ENCODE results near the gene MYMX. TPM values are rescaled to one million over a fixed set of nuclear protein-coding genes. Genes with fewer than 3 reads are reported as not detected.

Gene MYMX
- total RNA-seq, 1 experiment from 2014 or later, result not detected

GRCh38 chr6:44202972-44203750 is 13.6 kb upstream of the MYMX start:
- ChIA-PET CTCF (interaction anchor here (1.0 to 1.2 kb wide), 3 partner anchors 16 to 31 kb away, joined by 3 read pairs; no protein-coding TSS in a partner anchor), POLR2A (interaction anchor here (0.6 to 1.0 kb wide), 2 partner anchors 44 to 61 kb away, joined by 5 read pairs; partner anchors contain the start of gene HSP90AB1)
- H3K9me3 ChIP-seq, result no peaks in the 10 kb centered on the region
- no peak for TF ChIP-seq CTCF (IDR thresholded peaks at IDR 0.05; ENCODE audit: insufficient read depth in 1 of 2, low read depth in 1 of 2, low read length in 1 of 2, severe bottlenecking in 1 of 2, unreplicated experiment in 1 of 2)
- H3K27ac Mint-ChIP-seq (ENCODE audit: unreplicated experiment), result peak overlapping the region; percentile 81
- H3K4me3 Mint-ChIP-seq (ENCODE audit: unreplicated experiment), result no peak overlapping the region
- no peaks in the 10 kb centered on the region for H3K36me3 ChIP-seq (ENCODE audit: control insufficient read depth, insufficient read depth, low read length)
- no peaks in the 10 kb centered on the region for H3K9me3 Mint-ChIP-seq (ENCODE audit: unreplicated experiment)
- H3K27me3 Mint-ChIP-seq (ENCODE audit: insufficient read depth, unreplicated experiment), result no peaks in the 10 kb centered on the region
- peak; percentile 56 to 68 for DNase-seq
- peaks cover 36% of the 10 kb centered on the region for H3K4me1 ChIP-seq
- H3K27me3 ChIP-seq (replicated peaks; ENCODE audit: control insufficient read depth, insufficient read depth, low read length), result no peaks in the 10 kb centered on the region
- intact Hi-C loops (cut with micrococcal nuclease; ENCODE audit: unreplicated experiment), result no loop called here
- H3K36me3 Mint-ChIP-seq (ENCODE audit: insufficient read depth, unreplicated experiment), result no peaks in the 10 kb centered on the region
- no TSS peak for BruUV-seq (replicated peaks)
- no peak overlapping the region for H3K4me3 ChIP-seq (ENCODE audit: low read depth, low read length)
- H3K4me1 Mint-ChIP-seq (ENCODE audit: low read depth, unreplicated experiment), result peaks cover 32% of the 10 kb centered on the region

GRCh38 chr6:44203955-44204354 is 12.8 kb upstream of the MYMX start:
- Mint-ChIP-seq H3K4me3 (ENCODE audit: unreplicated experiment) (peak overlapping the region; percentile 7), H3K36me3 (ENCODE audit: insufficient read depth, unreplicated experiment) (no peaks in the 10 kb centered on the region), H3K27ac (ENCODE audit: unreplicated experiment) (peak overlapping the region; percentile 81), H3K9me3 (ENCODE audit: unreplicated experiment) (no peaks in the 10 kb centered on the region), H3K27me3 (ENCODE audit: insufficient read depth, unreplicated experiment) (no peaks in the 10 kb centered on the region), H3K4me1 (ENCODE audit: low read depth, unreplicated experiment) (peaks cover 40% of the 10 kb centered on the region)
- H3K4me1 ChIP-seq, result peaks cover 36% of the 10 kb centered on the region
- no peak overlapping the region for H3K4me3 ChIP-seq (ENCODE audit: low read depth, low read length)
- intact Hi-C loops (cut with micrococcal nuclease; ENCODE audit: unreplicated experiment), result loop anchor here (1.0 kb wide), 1 partner anchor 14 kb away; no protein-coding TSS in a partner anchor
- no peak for TF ChIP-seq CTCF (IDR thresholded peaks at IDR 0.05; ENCODE audit: insufficient read depth in 1 of 2, low read depth in 1 of 2, low read length in 1 of 2, severe bottlenecking in 1 of 2, unreplicated experiment in 1 of 2)
- ChIA-PET CTCF (interaction anchor here (1.0 to 1.1 kb wide), 2 partner anchors 17 to 31 kb away, joined by 3 read pairs; no protein-coding TSS in a partner anchor), POLR2A (interaction anchor here (1.0 kb wide), 1 partner anchor 43 kb away, joined by 5 read pairs; the partner anchor contains the start of gene HSP90AB1)
- H3K36me3 ChIP-seq (ENCODE audit: control insufficient read depth, insufficient read depth, low read length), result no peaks in the 10 kb centered on the region
- no peaks in the 10 kb centered on the region for H3K9me3 ChIP-seq
- no TSS peak for BruUV-seq (replicated peaks)
- peak; percentile 44 to 80 for DNase-seq
- no peaks in the 10 kb centered on the region for H3K27me3 ChIP-seq (replicated peaks; ENCODE audit: control insufficient read depth, insufficient read depth, low read length)

- CTCF ChIA-PET, result no interaction called here
- no peak for DNase-seq
- H3K27me3 ChIP-seq (replicated peaks; ENCODE audit: control insufficient read depth, insufficient read depth, low read length), result no peaks in the 10 kb centered on the region
- TF ChIP-seq CTCF (IDR thresholded peaks at IDR 0.05; ENCODE audit: insufficient read depth in 1 of 2, low read depth in 1 of 2, low read length in 1 of 2, severe bottlenecking in 1 of 2, unreplicated experiment in 1 of 2), result no peak
- Mint-ChIP-seq H3K4me3 (ENCODE audit: unreplicated experiment) (no peak overlapping the region), H3K27me3 (ENCODE audit: insufficient read depth, unreplicated experiment) (no peaks in the 10 kb centered on the region), H3K4me1 (ENCODE audit: low read depth, unreplicated experiment) (peaks cover 35% of the 10 kb centered on the region), H3K36me3 (ENCODE audit: insufficient read depth, unreplicated experiment) (no peaks in the 10 kb centered on the region), H3K27ac (ENCODE audit: unreplicated experiment) (no peak overlapping the region), H3K9me3 (ENCODE audit: unreplicated experiment) (no peaks in the 10 kb centered on the region)
- POLR2A ChIA-PET, result interaction anchor here (0.6 kb wide), 1 partner anchor 16 kb away, joined by 4 read pairs; no protein-coding TSS in a partner anchor
- no peaks in the 10 kb centered on the region for H3K36me3 ChIP-seq (ENCODE audit: control insufficient read depth, insufficient read depth, low read length)
- peaks cover 27% of the 10 kb centered on the region for H3K4me1 ChIP-seq
- no TSS peak for BruUV-seq (replicated peaks)
- no peak overlapping the region for H3K4me3 ChIP-seq (ENCODE audit: low read depth, low read length)
- H3K9me3 ChIP-seq, result no peaks in the 10 kb centered on the region
- intact Hi-C loops (cut with micrococcal nuclease; ENCODE audit: unreplicated experiment), result no loop called here
Measured at GRCh38 chr6:44207966-44208365, 8.8 kb upstream of the MYMX start.
